HCT116 (cell line): ENCODE data around the gene TRPM4. TPM values are rescaled to one million over a fixed set of nuclear protein-coding genes. Genes with fewer than 3 reads are reported as not detected.

Source experiments
- ATAC-seq: fragments of 200-7000 bp; cut with Tn5 transposase; 2 replicates; pipeline ENCODE4 v1.9.1; 2020; ENCODE audit warnings: mild to moderate bottlenecking, moderate library complexity
- BruUV-seq: library from RNA; stranded (reverse); fragments of 400-500 nt; replicated peaks from 2 replicates; lab custom pipeline; 2021; lab: Mats Ljungman, UMichigan
- CTCF ChIA-PET: fragments of 300-600 bp; sonication (Branson Sonifier 250); formaldehyde crosslinking; loops from one replicate; lab custom pipeline; 2021; ENCODE audit warnings: antibody characterized with exemption; lab: Charles Lee
- POLR2A ChIA-PET: fragments of 300-600, 350-600 bp; sonication (Branson Sonifier 250); formaldehyde crosslinking; loops from one replicate; lab custom pipeline; 2021; ENCODE audit warnings: antibody characterized with exemption; lab: Charles Lee
- RAD21 ChIA-PET, 2 experiments: fragments of 300-600 bp; sonication (Branson Sonifier 250); formaldehyde crosslinking; loops; one replicate each; lab custom pipeline; 2023; ENCODE audit warnings: low total read pairs in 2 of 2; ENCODE audit not compliant: uncharacterized antibody in 2 of 2, unreplicated experiment in 2 of 2, low non-redundant PET in 1 of 2; lab: Charles Lee
- DNase-seq: peaks from one replicate; pipeline ENCODE4 v3.0.0-alpha.2; 2010; ENCODE audit warnings: low read depth, low spot score
- H2AFZ ChIP-seq: fragments of 200-600 bp; shearing (Covaris generic), sonication (generic); 2 replicates; pipeline ENCODE4 v1.6.1; 2017; ENCODE audit warnings: low read depth, mixed run types, mixed read lengths, antibody characterized with exemption, low read length; ENCODE audit not compliant: poor library complexity, severe bottlenecking
- H3K27ac ChIP-seq: 2 replicates; pipeline ENCODE4 v1.5.1; 2012; ENCODE audit warnings: low read depth, low read length
- H3K27me3 ChIP-seq: fragments of 200-600 bp; sonication (generic); 2 replicates; pipeline ENCODE4 v1.6.1; 2016; ENCODE audit warnings: mixed run types, low read length, mixed read lengths; ENCODE audit not compliant: insufficient read depth
- H3K36me3 ChIP-seq, 2 experiments: fragments of 200-500 bp in 1 of 2; fragments of 200-600 bp in 1 of 2; sonication (Bioruptor generic) in 1 of 2; sonication (generic) in 1 of 2; 2 replicates each; pipeline versions ENCODE4 v1.5.1 to v1.6.1; 2014 to 2016; ENCODE audit warnings: low read length in 2 of 2, inconsistent platforms in 1 of 2, mixed read lengths in 1 of 2, mixed run types in 1 of 2; ENCODE audit not compliant: insufficient read depth in 2 of 2, control insufficient read depth in 1 of 2
- H3K4me1 ChIP-seq, 2 experiments: fragments of 200-600 bp in 1 of 2; sonication (generic) in 1 of 2; 2 replicates each; pipeline versions ENCODE4 v1.5.1 to v1.6.1; 2012 to 2017; ENCODE audit warnings: low read length in 2 of 2, inconsistent platforms in 1 of 2, mild to moderate bottlenecking in 1 of 2, mixed read lengths in 1 of 2, mixed run types in 1 of 2, moderate library complexity in 1 of 2; ENCODE audit not compliant: insufficient read depth in 2 of 2, control insufficient read depth in 1 of 2
- H3K4me2 ChIP-seq: fragments of 200-600 bp; sonication (generic); 2 replicates; pipeline ENCODE4 v1.6.1; 2017; ENCODE audit warnings: mixed run types, low read length, mixed read lengths
- H3K4me3 ChIP-seq, 2 experiments: fragments of 200-600 bp in 1 of 2; sonication (generic) in 1 of 2; replicated peaks in 1 of 2; 2 replicates each; pipeline ENCODE4 v1.5.1; 2011 to 2016; ENCODE audit warnings: low read length in 2 of 2, control low read depth in 1 of 2, low read depth in 1 of 2, mild to moderate bottlenecking in 1 of 2, mixed read lengths in 1 of 2, mixed run types in 1 of 2
- H3K79me2 ChIP-seq: fragments of 200-600 bp; sonication (generic); 2 replicates; pipeline ENCODE4 v1.6.1; 2017; ENCODE audit warnings: mild to moderate bottlenecking, mixed run types, low read length, moderate library complexity, mixed read lengths; ENCODE audit not compliant: insufficient read depth
- H3K9ac ChIP-seq: fragments of 200-600 bp; sonication (generic); 2 replicates; pipeline ENCODE4 v1.6.1; 2016; ENCODE audit warnings: low read length, mixed read lengths
- H3K9me2 ChIP-seq: fragments of 200-600 bp; sonication (generic), shearing (Covaris generic); 2 replicates; pipeline ENCODE4 v1.6.1; 2017; ENCODE audit warnings: mixed run types, mild to moderate bottlenecking, moderate library complexity; ENCODE audit not compliant: insufficient read depth
- H3K9me3 ChIP-seq, 2 experiments: fragments of 200-500 bp in 1 of 2; fragments of 200-600 bp in 1 of 2; sonication (Bioruptor generic) in 1 of 2; sonication (generic) in 1 of 2; 2 replicates each; pipeline ENCODE4 v1.6.1; 2014 to 2017; ENCODE audit warnings: low read length in 2 of 2, mixed read lengths in 2 of 2, inconsistent platforms in 1 of 2, low read depth in 1 of 2, mild to moderate bottlenecking in 1 of 2, mixed run types in 1 of 2, moderate library complexity in 1 of 2; ENCODE audit not compliant: control insufficient read depth in 1 of 2, insufficient read depth in 1 of 2
- H4K20me1 ChIP-seq: fragments of 200-600 bp; sonication (generic), shearing (Covaris generic); 2 replicates; pipeline ENCODE4 v1.6.1; 2017; ENCODE audit warnings: mixed run types, mild to moderate bottlenecking, moderate library complexity; ENCODE audit not compliant: insufficient read depth
- CBX3 ChIP-seq: IDR thresholded peaks from 2 replicates; pipeline ENCODE4 v1.6.1; 2012; ENCODE audit warnings: low read depth
- CEBPB ChIP-seq: IDR thresholded peaks from 2 replicates; pipeline ENCODE4 v1.6.1; 2012; ENCODE audit warnings: low read depth
- CTCF ChIP-seq, 3 experiments: fragments of 200-600 bp in 1 of 3; sonication (generic) in 1 of 3; IDR thresholded peaks in 2 of 3; conservative IDR thresholded peaks in 1 of 3; 2 replicates each; pipeline ENCODE4 v1.5.1; 2012 to 2017; ENCODE audit warnings: low read depth in 2 of 3, low read length in 2 of 3, antibody characterized with exemption in 1 of 3, borderline replicate concordance in 1 of 3, control low read depth in 1 of 3, mild to moderate bottlenecking in 1 of 3, mixed read lengths in 1 of 3, mixed run types in 1 of 3, moderate library complexity in 1 of 3; ENCODE audit not compliant: insufficient read depth in 1 of 3
- EZH2 ChIP-seq: fragments of 200-600 bp; sonication (generic); IDR thresholded peaks from 2 replicates; pipeline ENCODE4 v1.6.1; 2017; ENCODE audit warnings: antibody characterized with exemption, mixed run types
- MAX ChIP-seq: IDR thresholded peaks from 2 replicates; pipeline ENCODE4 v1.6.1; 2012
- POLR2AphosphoS5 ChIP-seq: IDR thresholded peaks from 2 replicates; pipeline ENCODE4 v1.6.1; 2011; ENCODE audit warnings: mild to moderate bottlenecking, low read depth, low read length, moderate library complexity
- SIN3A ChIP-seq: IDR thresholded peaks from 2 replicates; pipeline ENCODE4 v1.6.1; 2012; ENCODE audit warnings: low read depth
- SP1 ChIP-seq: IDR thresholded peaks from 2 replicates; pipeline ENCODE4 v1.6.1; 2012; ENCODE audit warnings: low read depth
- YY1 ChIP-seq: IDR thresholded peaks from 2 replicates; pipeline ENCODE4 v1.6.1; 2011; ENCODE audit warnings: low read length, low read depth, moderate library complexity, mild to moderate bottlenecking; ENCODE audit not compliant: insufficient replicate concordance; ENCODE audit errors: extremely low read depth
- ZFX ChIP-seq: fragments of 450-650 bp; IDR thresholded peaks from 2 replicates; pipeline ENCODE4 v1.6.1; 2017
- ZNF274 ChIP-seq: fragments of 200-500 bp; sonication (Bioruptor generic); IDR thresholded peaks from 2 replicates; pipeline ENCODE4 v1.6.1; 2014; ENCODE audit warnings: mild to moderate bottlenecking, low read depth, low read length, inconsistent platforms
- intact Hi-C: fragments of 100-400 bp; cut with micrococcal nuclease; formaldehyde crosslinking; loops from 2 replicates; pipeline ENCODE4 v1.10.0; 2022
- total RNA-seq: library from RNA; stranded (reverse); gene quantifications from one replicate; pipeline ENCODE4 v1.2.1, GENCODE V29; 2021; ENCODE audit not compliant: unreplicated experiment
- TF ChIP-seq, protein P1 (sequence below): IDR thresholded peaks from 2 replicates; pipeline ENCODE4 v1.6.1; 2011; ENCODE audit warnings: mild to moderate bottlenecking, low read length, moderate library complexity; ENCODE audit not compliant: insufficient replicate concordance; ENCODE audit errors: extremely low read depth
- TF ChIP-seq, protein P2 (sequence below): IDR thresholded peaks from 2 replicates; pipeline ENCODE4 v1.6.1; 2012
- TF ChIP-seq, protein P3 (sequence below): IDR thresholded peaks from 2 replicates; pipeline ENCODE4 v1.6.1; 2012; ENCODE audit warnings: low read depth

Gene TRPM4
- total RNA-seq, 1 experiment from 2014 or later = 44.2 TPM

DNA sequence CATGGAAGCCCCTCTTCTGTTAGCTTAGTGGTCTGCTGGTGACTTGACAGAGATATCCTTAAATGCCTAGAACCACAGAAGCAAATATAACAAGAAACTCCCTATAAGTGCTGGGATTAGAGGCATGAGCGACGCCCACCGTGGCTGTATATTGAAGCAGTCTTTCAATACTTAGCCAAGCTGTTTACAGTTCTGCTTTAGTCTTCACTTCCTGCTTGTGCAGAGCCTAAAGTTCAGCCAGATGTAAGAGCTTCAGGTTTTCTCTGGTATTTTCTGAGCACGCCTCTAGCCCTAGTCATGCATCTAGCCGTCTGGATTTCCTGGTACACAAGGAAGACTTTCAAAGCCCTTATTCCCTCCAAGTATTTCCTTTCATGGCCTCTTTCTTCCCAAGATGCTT, 28.5 kb downstream of the TRPM4 start (continued):
- TF ChIP-seq CTCF (IDR thresholded peaks at IDR 0.05 in 2 of 3, conservative IDR thresholded peaks at IDR 0.05 in 1 of 3; ENCODE audit: borderline replicate concordance in 1 of 3, insufficient read depth in 1 of 3, low read depth in 2 of 3, low read length in 2 of 3) (no peak), CEBPB (no peak), MAX (no peak), EZH2 (no peak), ZFX (no peak)
- TF ChIP-seq, protein P1, sequence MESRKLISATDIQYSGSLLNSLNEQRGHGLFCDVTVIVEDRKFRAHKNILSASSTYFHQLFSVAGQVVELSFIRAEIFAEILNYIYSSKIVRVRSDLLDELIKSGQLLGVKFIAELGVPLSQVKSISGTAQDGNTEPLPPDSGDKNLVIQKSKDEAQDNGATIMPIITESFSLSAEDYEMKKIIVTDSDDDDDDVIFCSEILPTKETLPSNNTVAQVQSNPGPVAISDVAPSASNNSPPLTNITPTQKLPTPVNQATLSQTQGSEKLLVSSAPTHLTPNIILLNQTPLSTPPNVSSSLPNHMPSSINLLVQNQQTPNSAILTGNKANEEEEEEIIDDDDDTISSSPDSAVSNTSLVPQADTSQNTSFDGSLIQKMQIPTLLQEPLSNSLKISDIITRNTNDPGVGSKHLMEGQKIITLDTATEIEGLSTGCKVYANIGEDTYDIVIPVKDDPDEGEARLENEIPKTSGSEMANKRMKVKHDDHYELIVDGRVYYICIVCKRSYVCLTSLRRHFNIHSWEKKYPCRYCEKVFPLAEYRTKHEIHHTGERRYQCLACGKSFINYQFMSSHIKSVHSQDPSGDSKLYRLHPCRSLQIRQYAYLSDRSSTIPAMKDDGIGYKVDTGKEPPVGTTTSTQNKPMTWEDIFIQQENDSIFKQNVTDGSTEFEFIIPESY = no peak

GRCh38 chr19:49188626-49189200, 31.1 kb downstream of the TRPM4 start:
- POLR2A ChIA-PET = no interaction called here
- Histone ChIP-seq H4K20me1 (no peaks in the 10 kb centered on the region), H3K4me1 (no peaks in the 10 kb centered on the region), H3K36me3 (peaks cover 11 to 21% of the 10 kb centered on the region in 2 experiments), H3K4me2 (no peak overlapping the region), H3K9me3 (peaks cover 0 to 3% of the 10 kb centered on the region in 2 experiments; a peak in 1 of 4 replicates), H2AFZ (no peak overlapping the region), H3K27me3 (no peaks in the 10 kb centered on the region), H3K9me2 (no peaks in the 10 kb centered on the region), H3K4me3 (no peak overlapping the region), H3K27ac (no peak overlapping the region), H3K9ac (no peak overlapping the region), H3K79me2 (no peaks in the 10 kb centered on the region)
- no peak for ATAC-seq
- CTCF ChIA-PET = interaction anchor here (1.4 kb wide), 1 partner anchor 10 kb away, joined by 4 read pairs; no protein-coding TSS in a partner anchor
- BruUV-seq = no TSS peak
- no peak for TF ChIP-seq SIN3A
- TF ChIP-seq SP1 = no peak
- TF ChIP-seq CBX3 = no peak
- TF ChIP-seq, protein P2, sequence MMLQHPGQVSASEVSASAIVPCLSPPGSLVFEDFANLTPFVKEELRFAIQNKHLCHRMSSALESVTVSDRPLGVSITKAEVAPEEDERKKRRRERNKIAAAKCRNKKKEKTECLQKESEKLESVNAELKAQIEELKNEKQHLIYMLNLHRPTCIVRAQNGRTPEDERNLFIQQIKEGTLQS = no peak
- TF ChIP-seq EZH2 = no peak
- TF ChIP-seq YY1 = no peak
- TF ChIP-seq CEBPB = no peak
- no peak for TF ChIP-seq ZNF274
- no peak for TF ChIP-seq POLR2AphosphoS5
- TF ChIP-seq, protein P3, sequence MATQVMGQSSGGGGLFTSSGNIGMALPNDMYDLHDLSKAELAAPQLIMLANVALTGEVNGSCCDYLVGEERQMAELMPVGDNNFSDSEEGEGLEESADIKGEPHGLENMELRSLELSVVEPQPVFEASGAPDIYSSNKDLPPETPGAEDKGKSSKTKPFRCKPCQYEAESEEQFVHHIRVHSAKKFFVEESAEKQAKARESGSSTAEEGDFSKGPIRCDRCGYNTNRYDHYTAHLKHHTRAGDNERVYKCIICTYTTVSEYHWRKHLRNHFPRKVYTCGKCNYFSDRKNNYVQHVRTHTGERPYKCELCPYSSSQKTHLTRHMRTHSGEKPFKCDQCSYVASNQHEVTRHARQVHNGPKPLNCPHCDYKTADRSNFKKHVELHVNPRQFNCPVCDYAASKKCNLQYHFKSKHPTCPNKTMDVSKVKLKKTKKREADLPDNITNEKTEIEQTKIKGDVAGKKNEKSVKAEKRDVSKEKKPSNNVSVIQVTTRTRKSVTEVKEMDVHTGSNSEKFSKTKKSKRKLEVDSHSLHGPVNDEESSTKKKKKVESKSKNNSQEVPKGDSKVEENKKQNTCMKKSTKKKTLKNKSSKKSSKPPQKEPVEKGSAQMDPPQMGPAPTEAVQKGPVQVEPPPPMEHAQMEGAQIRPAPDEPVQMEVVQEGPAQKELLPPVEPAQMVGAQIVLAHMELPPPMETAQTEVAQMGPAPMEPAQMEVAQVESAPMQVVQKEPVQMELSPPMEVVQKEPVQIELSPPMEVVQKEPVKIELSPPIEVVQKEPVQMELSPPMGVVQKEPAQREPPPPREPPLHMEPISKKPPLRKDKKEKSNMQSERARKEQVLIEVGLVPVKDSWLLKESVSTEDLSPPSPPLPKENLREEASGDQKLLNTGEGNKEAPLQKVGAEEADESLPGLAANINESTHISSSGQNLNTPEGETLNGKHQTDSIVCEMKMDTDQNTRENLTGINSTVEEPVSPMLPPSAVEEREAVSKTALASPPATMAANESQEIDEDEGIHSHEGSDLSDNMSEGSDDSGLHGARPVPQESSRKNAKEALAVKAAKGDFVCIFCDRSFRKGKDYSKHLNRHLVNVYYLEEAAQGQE = no peak
- intact Hi-C loops = no loop called here
- no peak for DNase-seq
- RAD21 ChIA-PET = no interaction called here
